Measurements from ENCODE around the gene KCNK4.
"Not testable (repeated sequence)": the region's sequence is repeated elsewhere in the genome, so short reads cannot be mapped to it uniquely, and the experiment has no call there.

KCNK4 gene

DNA sequence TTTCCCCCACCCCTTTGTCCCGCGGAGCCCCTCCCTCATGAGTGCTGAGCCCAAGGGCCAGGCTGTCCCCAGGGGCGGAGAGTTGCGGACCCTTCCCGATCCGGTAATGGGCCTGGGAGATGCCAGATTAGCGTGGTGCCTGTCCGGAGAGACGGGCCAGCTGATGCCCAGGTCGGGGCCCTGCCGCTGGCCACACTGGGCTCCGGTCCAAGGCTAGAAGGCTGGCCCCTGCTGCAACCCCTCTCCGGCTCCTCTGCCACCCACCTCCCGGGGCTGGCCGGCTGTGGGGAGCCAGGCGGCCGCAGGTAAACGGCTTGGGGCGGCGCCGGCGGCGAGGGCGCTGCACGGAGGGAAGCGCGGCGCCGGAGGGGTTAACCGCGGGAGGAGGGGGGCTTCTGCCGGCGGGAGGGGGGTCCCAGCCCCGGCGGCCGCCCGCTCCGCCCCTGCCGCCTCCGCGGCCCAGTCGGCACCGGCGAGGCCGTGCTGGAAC lies at the start of gene KCNK4:
Gene KCNK4, plus strand, starts transcription at position 41 of the 490 bp plus-strand sequence. CDS start 1,717 bp downstream, outside the sequence.
- DNase-seq, result no peak

- no peak for DNase-seq
Observed at GRCh38 chr11:64241491-64242374, 49.4 kb upstream of the KCNK4 start.

- no peak for DNase-seq
Observed at GRCh38 chr11:64243236-64243854, 47.8 kb upstream of the KCNK4 start.

- DNase-seq, result no peak
Observed at GRCh38 chr11:64244107-64244506, 47.0 kb upstream of the KCNK4 start.

- no peak for DNase-seq
Observed at GRCh38 chr11:64244966-64245365, 46.1 kb upstream of the KCNK4 start.

DNA sequence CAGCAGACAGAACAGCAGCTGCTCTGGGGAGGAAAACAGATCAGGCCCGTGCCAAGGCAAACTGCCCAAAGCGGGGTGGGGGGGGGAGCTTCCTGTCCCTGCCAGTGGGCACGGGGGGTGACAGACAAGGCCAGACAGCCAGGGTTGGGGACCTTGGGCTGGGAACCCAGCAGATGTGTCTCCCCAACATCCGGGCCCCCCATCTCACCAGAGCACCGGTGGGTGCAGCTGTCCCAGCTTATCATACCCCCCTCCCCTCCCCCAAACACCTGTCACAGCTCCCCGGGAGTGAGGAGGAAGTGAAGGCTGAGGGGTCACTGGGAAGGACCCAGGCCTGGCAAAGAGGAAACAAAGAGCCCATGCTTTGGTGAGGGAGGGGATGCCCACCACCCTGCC lies 45.7 kb upstream of the KCNK4 start:
- DNase-seq, result no peak

DNA sequence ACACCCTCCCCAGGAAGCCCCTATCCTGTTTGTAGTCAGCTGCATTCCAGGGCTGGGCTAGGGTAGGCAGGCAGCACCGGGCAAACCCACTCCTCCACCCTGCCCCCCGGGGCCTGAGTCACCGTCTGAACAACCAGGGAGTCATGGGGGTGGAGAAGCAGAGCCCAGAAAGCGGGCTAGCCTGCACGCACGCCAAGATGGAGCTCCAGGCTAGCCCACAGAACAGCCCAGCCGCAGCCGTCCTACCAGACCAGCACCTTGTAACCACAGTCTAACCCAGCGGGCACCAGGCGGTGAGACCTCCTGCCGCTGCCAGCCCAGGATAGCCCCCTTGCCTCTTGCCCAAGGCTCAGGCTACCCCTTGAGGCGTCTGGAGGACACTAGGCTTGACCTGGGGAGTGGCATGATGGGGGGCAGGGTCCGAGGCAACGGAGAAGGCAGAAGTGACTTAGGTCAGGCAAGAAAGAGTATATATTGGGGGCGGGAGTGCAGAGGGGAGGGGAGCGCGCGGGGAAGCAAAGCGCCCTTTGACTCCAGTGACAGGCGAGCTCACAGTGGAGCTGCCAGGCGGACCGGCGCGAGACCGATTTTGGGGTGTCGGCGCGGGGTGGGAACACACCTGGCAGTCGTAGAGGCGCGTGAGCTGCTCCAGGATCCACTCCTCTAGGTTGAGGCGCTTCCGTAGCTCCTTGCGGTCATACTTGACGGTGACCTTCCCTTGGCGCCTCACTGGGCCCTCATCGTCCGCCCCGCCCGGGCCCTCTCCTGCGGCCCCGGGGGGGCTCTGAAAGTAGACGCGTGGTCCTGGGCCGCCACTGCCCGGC lies 45.1 kb upstream of the KCNK4 start:
- peak; percentile 51 for DNase-seq

- DNase-seq, result not testable (repeated sequence)
Observed at GRCh38 chr11:64246621-64246870, 44.6 kb upstream of the KCNK4 start.

DNA sequence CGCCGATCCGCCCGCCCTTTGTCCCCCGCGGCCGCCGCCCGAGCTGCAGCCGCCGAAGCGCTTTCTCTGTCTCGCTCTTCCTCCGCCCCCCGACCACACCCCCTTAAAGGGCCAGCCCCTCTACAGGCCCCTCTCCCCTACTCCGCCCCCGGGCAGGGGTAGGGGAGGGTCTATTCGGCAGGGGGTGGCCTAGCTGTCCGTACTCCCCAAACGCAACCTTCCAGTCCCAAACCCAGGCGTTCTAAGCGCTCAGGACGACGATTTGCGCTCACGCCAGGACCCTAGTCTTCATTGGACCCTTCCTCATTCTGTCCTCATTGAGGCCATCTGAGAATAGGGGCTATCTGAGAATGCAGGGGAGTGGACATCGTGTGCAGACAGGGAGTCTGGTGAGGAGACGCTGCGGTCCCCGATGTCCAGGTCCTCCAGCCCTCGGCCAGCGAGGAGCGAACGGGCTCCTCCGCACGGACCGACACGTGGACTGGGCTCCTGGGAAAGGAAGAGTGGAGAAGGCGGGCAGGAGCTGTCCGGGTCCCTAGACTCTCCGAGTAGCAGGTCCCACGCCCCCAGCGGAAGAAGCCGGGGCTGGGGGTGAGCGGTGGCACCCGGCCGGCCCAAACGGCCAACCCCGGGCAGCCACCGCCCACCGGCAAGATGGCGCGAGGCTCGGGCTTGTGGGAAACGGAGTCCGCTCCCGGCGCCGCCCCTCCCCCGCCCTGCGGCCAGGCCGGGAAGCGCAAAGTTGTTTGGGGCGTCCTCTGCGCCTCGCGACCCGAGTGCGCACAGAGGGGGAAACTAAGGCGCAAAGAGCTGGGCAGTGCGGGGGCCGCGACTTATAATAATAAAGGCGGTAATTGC lies 44.0 kb upstream of the KCNK4 start, which contains the start of gene PPP1R14B:
Gene PPP1R14B, minus strand, starts transcription at position 73 of the 858 bp plus-strand sequence. CDS start 270 bp downstream, outside the sequence.
- peak; percentile 75 for DNase-seq

GRCh38 chr11:64247729-64248531 lies 43.2 kb upstream of the KCNK4 start:
- no peak for DNase-seq

DNA sequence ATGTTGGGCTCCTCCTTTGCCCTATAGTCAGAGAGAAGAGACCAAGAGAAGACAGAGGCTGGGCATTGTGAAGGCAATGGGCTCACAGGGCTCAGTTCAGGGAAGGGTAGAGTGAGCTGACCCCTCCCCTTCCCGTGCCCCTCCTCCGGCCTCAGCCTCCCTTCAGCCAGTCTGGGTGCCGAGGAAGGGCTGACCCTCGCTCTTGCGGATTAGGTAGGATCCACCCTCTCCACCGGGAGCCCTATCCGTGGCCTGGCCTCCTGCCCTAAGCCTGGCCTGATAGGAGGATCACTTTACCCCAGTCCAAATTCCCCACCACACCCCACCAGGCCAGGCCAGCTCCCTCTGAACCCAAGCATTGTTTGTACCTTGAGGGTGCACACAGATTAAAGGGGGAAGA lies 42.5 kb upstream of the KCNK4 start:
- no peak for DNase-seq

DNA sequence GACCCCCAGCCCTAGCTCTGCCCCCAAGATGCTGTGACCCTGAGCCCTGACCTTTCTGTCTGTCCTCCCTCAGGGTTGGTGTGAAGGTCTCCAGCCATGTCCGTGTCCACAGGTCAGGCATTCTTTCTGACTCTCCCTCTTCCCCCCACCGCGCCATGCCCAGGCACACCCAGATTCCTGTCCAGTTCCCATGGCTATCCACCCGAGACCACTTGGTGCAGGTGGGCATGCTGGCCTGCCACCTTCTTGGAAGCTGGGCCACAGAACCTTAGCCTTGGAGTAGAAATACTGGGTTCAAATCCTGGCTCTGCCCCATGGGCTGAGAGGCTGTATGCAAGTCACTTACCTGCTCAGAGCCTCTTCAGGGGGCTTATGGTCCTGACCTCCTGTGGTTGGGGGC lies 42.1 kb upstream of the KCNK4 start:
- DNase-seq, result no peak

- DNase-seq, result no peak
Observed at GRCh38 chr11:64249563-64250414, 41.3 kb upstream of the KCNK4 start.

DNA sequence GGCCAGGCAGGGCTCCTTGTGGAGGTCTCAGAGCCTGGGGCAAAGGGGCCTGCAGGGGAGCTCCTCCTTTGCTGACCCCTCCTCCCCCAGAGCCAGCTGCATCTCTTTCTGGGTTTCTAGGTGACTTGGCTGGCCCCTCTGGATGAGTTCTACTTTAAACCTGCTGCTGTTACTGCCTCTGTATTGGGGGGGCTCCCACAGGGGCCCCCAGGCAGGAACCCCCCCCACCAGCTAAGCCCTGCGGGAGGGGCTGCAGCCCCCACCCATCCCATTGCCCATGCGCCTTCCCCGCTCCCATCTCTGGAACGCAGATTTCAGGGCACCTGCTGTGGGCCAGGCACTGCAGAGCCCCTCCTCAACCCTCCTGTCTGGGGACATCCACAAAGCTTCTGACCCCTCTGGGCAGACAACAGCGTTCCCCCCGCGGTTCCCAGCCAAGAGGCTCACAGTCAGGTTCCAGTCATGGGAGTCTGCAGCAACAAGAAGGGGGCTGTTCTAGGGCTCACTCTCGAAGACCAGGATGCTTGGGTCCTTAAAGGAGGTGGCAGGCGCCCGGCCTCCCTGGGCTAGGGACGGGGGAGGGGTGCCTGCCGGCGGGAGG lies 40.6 kb upstream of the KCNK4 start:
- DNase-seq, result no peak

GRCh38 chr11:64251016-64251752 lies 39.9 kb upstream of the KCNK4 start, which contains the start of gene PLCB3:
PLCB3 (plus strand) TSS chr11:64251530; CDS start chr11:64251650, 120 bp downstream.
- no peak for DNase-seq

- no peak for DNase-seq
Observed at GRCh38 chr11:64251753-64252002, 39.4 kb upstream of the KCNK4 start.

DNA sequence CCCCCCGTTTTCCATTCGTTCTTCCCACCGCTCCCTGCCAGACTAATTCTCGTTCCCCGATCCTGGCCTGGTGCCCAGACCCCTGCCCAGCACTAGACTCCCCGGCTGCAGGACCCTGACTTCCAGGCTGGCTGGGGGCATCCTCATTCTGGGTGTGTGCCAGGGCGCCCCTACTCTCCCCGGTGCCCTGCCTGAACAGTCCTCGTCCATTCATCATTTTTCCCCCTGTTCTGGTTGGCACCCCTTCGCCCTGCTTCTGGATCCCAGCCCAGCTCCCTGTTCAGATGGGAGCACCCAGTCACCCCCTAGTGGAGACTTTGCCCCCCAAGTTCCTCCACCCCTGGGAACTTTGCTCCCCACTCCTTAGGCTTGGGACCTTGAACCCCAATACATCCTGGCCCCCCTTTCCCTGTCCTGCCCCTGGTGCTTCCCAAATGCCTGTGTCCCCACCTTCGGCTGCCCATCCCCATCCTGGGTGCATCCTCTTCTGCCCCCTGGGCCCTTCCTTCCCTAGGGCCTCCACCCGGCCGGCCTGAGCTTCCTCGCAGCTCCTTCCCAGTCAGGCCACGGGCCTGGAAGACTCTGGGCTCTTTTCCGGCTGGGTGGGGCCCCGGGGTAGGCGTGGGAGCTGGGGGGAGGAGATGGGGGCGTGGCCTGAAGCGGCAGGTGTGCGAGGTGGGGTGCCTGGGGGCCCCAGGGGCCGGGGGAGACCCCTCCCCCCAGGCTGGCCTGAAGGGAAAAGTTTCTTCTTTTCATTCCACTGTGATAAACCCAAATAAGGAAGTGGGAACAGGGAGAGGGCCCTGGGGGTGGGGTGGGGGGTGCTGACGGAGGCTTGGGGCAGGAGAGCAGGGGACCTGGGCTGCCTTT lies 38.9 kb upstream of the KCNK4 start:
- no peak for DNase-seq

DNA sequence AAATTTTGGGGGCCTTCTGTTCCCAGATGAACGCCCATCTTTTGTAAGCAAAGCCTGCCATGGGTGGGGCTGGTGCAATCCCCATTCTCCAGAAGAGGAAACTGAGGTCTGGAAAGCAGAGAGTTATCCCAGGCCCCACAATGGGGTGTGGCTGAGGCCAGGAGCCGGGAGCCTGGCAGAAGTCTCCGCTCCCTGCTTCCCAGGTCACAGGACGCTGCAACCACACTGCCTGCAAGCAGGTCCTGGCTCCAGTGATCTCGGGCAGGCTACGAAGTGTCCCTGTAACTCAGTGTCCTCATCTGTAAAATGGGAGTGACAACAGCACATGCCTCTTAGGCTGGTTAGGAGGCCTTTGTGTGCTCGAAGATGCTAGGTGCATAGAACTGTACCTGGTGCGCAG lies 38.1 kb upstream of the KCNK4 start:
- no peak for DNase-seq

GRCh38 chr11:64253481-64253880 lies 37.6 kb upstream of the KCNK4 start:
- no peak for DNase-seq

Data from NCI-H2029 treated with DMSO at 0.1 percent for 48 hours (cell line).